ENCODE data around the gene TM9SF4.

Gene TM9SF4

DNA sequence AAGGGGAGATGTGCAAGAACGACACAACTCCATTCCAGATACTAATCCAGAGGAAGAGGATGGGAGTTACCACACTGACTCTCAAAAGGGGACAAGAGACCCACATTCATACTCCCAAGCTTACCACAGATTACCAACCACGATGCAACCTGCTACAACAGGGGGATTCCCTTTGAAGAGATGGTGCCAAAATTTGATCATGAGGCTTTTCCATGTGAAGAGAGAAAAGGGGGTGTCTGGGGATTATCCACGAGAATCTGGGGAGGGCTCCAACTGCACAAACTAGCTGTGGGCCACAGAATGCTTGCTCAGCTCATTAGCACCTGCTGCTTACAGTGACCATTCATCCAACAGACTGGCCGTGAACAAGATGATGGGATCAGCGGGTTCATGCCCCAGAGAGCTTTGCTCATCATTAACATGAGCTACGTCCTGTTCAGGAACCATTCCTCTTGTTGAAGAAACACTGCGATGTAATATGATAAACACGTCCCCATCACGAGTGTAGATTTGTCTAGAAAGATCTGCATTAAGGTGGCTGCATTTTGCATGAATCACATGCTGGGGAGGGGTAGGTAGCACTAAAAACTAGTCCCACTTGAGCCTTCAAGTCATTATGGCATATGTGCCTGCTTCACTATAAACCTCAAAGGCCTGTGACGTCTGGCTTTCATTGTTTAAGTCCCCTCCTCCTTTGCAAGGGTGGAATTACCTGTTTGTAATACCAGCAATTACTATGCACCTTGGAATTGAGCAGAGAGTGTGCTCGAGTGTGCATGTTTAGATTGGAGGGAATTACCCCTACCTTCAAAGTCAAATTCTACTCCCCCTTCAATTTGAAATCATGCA lies 94.1 kb downstream of the TM9SF4 start:
- Mint-ChIP-seq H3K27ac (peak overlapping the region; percentile 84), H3K4me3 (peak overlapping the region; percentile 68), H3K9me3 (no peaks in the 10 kb centered on the region), H3K4me1 (ENCODE audit: low read depth) (peaks cover 46% of the 10 kb centered on the region), H3K36me3 (ENCODE audit: low read depth) (peaks cover 34% of the 10 kb centered on the region), H3K27me3 (ENCODE audit: low read depth) (no peaks in the 10 kb centered on the region)
- DNase-seq (ENCODE audit: low spot score), result peak; percentile 59

GRCh38 chr20:32204205-32205109 lies 94.9 kb downstream of the TM9SF4 start:
- H3K4me3 Mint-ChIP-seq, result peak overlapping the region; percentile 98
- peak overlapping the region; percentile 84 for H3K27ac Mint-ChIP-seq
- H3K9me3 Mint-ChIP-seq, result no peaks in the 10 kb centered on the region

GRCh38 chr20:32205110-32205842 lies 95.8 kb downstream of the TM9SF4 start:
- Mint-ChIP-seq H3K27ac (peak overlapping the region; percentile 42), H3K36me3 (ENCODE audit: low read depth) (peaks cover 29% of the 10 kb centered on the region), H3K27me3 (ENCODE audit: low read depth) (no peaks in the 10 kb centered on the region), H3K9me3 (no peaks in the 10 kb centered on the region), H3K4me3 (peak overlapping the region; percentile 98), H3K4me1 (ENCODE audit: low read depth) (peaks cover 54% of the 10 kb centered on the region)
- DNase-seq (ENCODE audit: low spot score), result no peak

More at GRCh38 chr20:32204205-32205109, 94.9 kb downstream of the TM9SF4 start:
- H3K27me3 Mint-ChIP-seq (ENCODE audit: low read depth), result no peaks in the 10 kb centered on the region
- H3K36me3 Mint-ChIP-seq (ENCODE audit: low read depth), result peaks cover 29% of the 10 kb centered on the region
- DNase-seq (ENCODE audit: low spot score), result peak; percentile 88
- peaks cover 48% of the 10 kb centered on the region for H3K4me1 Mint-ChIP-seq (ENCODE audit: low read depth)

DNA sequence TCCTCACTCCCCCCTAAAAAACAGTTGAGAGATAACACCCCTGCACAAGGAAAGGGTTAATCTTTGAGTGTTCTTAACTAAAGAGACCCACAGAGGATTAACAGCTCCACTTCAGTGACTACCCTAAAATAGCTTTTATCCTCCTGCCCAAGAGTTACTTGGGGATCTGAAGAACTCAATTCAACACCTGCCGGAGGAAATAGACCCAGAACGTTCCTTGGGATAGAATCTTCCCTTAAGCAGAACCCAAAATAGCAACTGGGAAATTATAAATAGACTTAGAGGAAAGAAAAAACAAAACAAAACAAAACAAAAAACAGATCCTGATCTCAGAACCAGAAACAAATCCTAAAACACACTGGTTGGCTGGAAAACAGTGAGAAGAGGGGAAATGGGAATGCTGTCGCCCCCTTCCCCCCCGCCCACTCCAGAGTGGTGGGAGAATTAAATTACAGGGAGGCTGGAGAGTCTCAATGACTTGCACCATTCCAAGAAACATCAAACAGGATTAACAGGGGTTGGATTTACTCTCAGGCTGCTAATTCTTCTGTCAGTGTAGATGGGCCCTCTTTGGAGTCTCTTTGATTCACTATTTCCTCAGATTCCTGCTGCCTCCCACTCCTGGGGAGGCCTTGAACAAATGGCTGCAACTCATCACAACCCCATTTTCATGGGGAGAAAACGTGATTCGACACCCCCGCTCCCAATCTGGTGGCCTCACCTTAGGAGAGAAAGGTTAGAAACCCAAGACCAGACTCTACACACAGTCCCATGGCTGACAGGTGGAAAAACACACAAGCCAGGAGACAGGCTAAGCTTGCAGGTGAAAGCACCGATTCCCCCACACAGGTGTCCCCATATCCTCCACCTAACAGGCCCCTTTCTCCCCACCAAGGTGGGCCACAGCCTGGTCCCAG lies 96.6 kb downstream of the TM9SF4 start:
- no peak for DNase-seq (ENCODE audit: low spot score)
- H3K4me3 Mint-ChIP-seq, result peak overlapping the region; percentile 98
- H3K36me3 Mint-ChIP-seq (ENCODE audit: low read depth), result peaks cover 32% of the 10 kb centered on the region

DNA sequence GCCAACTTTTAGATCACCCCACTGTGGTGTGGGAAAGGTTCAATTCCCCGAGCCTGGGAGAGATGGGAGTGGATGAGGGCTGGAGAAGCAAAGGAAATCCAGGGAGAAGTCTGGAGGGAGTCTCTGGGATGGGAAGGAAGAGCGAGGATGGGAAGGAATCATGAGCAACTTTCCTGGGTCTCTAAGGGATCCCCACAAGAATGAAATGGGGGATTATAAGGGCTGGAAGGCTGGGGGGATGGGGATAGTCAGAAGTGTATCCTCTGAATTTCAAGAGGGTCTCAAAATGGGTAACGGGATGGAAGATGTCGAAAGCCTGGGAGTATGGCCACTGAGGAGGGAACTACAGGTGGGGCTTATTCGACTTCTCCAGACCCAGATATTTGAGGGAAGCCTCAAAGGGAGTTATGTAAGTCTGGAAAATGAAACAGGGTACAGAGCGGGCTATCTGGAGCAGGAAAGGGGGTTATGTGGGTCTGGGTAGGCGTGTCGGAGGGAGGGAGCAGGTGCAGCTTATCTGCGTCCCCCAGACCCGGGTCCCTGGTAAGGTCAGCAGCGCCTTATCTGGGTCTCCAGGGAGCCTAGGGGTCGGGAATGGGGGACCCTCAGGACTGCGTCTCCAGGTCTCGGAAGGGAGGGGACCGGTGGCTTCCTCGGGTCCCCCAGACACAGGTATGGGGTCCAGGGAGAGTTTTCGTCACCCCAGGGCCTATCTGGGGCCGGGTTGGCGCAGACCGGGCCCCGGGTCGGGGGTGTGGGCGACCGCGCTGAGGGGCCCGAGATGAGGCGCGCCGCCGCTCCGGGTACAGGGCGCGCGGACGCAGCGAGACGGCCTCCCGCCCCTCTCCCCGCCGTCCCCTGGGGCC lies 97.5 kb downstream of the TM9SF4 start:
- peaks cover 64% of the 10 kb centered on the region for H3K4me1 Mint-ChIP-seq (ENCODE audit: low read depth)
- H3K9me3 Mint-ChIP-seq, result no peaks in the 10 kb centered on the region
- no peaks in the 10 kb centered on the region for H3K27me3 Mint-ChIP-seq (ENCODE audit: low read depth)
- H3K36me3 Mint-ChIP-seq (ENCODE audit: low read depth), result peaks cover 33% of the 10 kb centered on the region
- no peak for DNase-seq (ENCODE audit: low spot score)
- peak overlapping the region; percentile 93 for H3K27ac Mint-ChIP-seq
- H3K4me3 Mint-ChIP-seq, result peak overlapping the region; percentile 98

More for the DNA sequence above, 96.6 kb downstream of the TM9SF4 start:
- no peaks in the 10 kb centered on the region for H3K9me3 Mint-ChIP-seq
- no peaks in the 10 kb centered on the region for H3K27me3 Mint-ChIP-seq (ENCODE audit: low read depth)
- H3K4me1 Mint-ChIP-seq (ENCODE audit: low read depth), result peaks cover 58% of the 10 kb centered on the region
- peak overlapping the region; percentile 93 for H3K27ac Mint-ChIP-seq

DNA sequence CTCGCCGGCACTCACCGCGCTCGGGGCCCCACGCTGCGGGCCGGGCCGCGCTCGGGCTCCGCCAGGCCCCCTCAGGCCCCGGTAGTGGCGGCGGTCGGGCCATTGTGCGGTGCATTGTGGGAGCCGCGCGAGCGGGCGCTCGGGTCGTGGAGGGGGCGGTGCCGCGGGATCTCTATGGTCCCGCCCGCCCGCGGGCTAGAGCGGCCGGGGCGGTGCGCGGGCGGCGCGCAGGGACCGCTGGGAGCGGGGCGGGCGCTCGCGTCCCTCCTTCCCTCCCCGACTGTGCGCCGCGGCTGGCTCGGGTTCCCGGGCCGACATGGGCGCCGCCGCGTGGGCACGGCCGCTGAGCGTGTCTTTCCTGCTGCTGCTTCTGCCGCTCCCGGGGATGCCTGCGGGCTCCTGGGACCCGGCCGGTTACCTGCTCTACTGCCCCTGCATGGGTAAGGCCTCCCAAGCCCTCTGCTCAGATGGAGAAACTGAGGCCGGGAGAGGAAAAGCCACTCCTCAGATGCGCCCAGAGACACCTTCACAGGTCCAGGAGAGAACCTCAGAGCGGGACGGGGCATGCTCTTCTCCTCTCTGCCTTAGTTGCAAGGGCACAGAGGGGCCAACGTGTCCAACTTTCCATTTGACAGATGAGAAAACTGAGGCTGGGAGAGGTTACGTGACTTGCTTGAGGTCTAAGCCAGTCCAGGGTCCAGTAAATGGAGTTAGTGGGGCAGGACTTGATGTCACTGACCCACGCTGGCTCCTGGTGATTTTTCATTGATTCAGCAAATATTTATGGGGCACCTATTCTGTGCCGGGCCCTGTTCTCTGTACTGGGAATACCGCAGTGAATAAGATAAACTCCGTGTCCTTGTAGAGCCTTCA lies 98.3 kb downstream of the TM9SF4 start, which contains the start of the genes PLAGL2 and POFUT1:
Gene PLAGL2, minus strand, starts transcription at position 118 of the 873 bp plus-strand sequence. CDS start 5,565 bp downstream, outside the sequence.
Gene POFUT1, plus strand, starts transcription at position 255 of the 873 bp plus-strand sequence. Its CDS starts 62 bp downstream, at position 317.
- peak within 1 kb of the TSS; percentile 98 for H3K4me3 Mint-ChIP-seq
- no peaks in the 10 kb centered on the region for H3K27me3 Mint-ChIP-seq (ENCODE audit: low read depth)
- DNase-seq (ENCODE audit: low spot score), result peak; percentile 93
- peaks cover 65% of the 10 kb centered on the region for H3K4me1 Mint-ChIP-seq (ENCODE audit: low read depth)
- peak within 1 kb of the TSS; percentile 93 for H3K27ac Mint-ChIP-seq
- H3K9me3 Mint-ChIP-seq, result no peaks in the 10 kb centered on the region
- H3K36me3 Mint-ChIP-seq (ENCODE audit: low read depth), result peaks cover 38% of the 10 kb centered on the region

DNA sequence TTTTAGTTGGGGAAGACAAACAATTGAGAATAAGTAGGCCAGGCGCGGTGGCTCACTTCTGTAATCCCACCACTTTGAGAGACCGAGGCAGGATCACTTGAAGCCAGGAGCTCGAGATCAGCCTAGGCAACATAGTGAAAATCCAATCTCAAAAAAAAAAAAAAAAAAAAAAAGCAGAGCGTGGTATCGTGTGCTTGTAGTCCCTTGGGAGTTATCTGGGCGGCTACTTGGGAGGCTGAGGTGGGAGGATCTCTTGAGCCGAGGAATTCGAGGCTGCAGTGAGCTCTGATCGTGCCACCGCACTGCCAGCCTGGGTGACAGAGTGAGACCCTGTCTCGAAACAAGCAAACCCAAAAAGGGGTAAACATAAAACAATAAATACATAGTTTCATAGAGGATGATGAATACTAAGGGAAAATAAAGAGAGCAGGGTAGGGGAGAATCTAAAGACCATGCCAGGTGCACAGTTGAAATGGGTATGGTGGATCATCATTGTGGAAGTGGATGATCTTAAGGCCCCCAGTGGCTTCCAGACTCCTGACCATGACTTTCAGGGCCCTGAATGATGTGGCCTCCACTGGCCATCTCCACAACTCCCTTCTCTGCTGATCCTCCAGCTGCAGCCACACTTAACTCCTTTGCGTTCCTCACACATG lies 99.1 kb downstream of the TM9SF4 start:
- Mint-ChIP-seq H3K27me3 (ENCODE audit: low read depth) (no peaks in the 10 kb centered on the region), H3K9me3 (no peaks in the 10 kb centered on the region), H3K4me1 (ENCODE audit: low read depth) (peaks cover 59% of the 10 kb centered on the region), H3K27ac (peak overlapping the region; percentile 73), H3K4me3 (peak overlapping the region; percentile 88), H3K36me3 (ENCODE audit: low read depth) (peaks cover 34% of the 10 kb centered on the region)
- DNase-seq (ENCODE audit: low spot score), result no peak

GRCh38 chr20:32209850-32210605 lies 100.5 kb downstream of the TM9SF4 start:
- Mint-ChIP-seq H3K9me3 (no peaks in the 10 kb centered on the region), H3K27me3 (ENCODE audit: low read depth) (no peaks in the 10 kb centered on the region), H3K36me3 (ENCODE audit: low read depth) (peaks cover 40% of the 10 kb centered on the region), H3K4me3 (peak overlapping the region; percentile 39), H3K4me1 (ENCODE audit: low read depth) (peaks cover 47% of the 10 kb centered on the region), H3K27ac (peak overlapping the region; percentile 4)
- DNase-seq (ENCODE audit: low spot score), result no peak

- no peak overlapping the region for H3K27ac Mint-ChIP-seq
- H3K4me1 Mint-ChIP-seq (ENCODE audit: low read depth), result peaks cover 27% of the 10 kb centered on the region
- no peaks in the 10 kb centered on the region for H3K9me3 Mint-ChIP-seq
- no peak for DNase-seq (ENCODE audit: low spot score)
- H3K36me3 Mint-ChIP-seq (ENCODE audit: low read depth), result peaks cover 55% of the 10 kb centered on the region
- no peaks in the 10 kb centered on the region for H3K27me3 Mint-ChIP-seq (ENCODE audit: low read depth)
- no peak overlapping the region for H3K4me3 Mint-ChIP-seq
Observed at GRCh38 chr20:32213870-32214269, 104.4 kb downstream of the TM9SF4 start.

GRCh38 chr20:32215147-32215546 lies 105.6 kb downstream of the TM9SF4 start:
- Mint-ChIP-seq H3K9me3 (no peaks in the 10 kb centered on the region), H3K27ac (no peak overlapping the region), H3K36me3 (ENCODE audit: low read depth) (peaks cover 57% of the 10 kb centered on the region), H3K4me3 (no peak overlapping the region), H3K27me3 (ENCODE audit: low read depth) (no peaks in the 10 kb centered on the region), H3K4me1 (ENCODE audit: low read depth) (peaks cover 16% of the 10 kb centered on the region)
- DNase-seq (ENCODE audit: low spot score), result no peak
